HepG2 (cell line): ENCODE measurements around the gene HES3. TPM values are rescaled to one million over a fixed set of nuclear protein-coding genes. Genes with fewer than 3 reads are reported as not detected.

ENCODE experiments used
- HNF4A ChIP-seq: sonication (generic); formaldehyde crosslinking; IDR thresholded peaks from 2 replicates; pipeline ENCODE4 v1.4.0; 2020; ENCODE audit warnings: missing genetic modification reagents
- KDM2A ChIP-seq: sonication (generic); formaldehyde crosslinking; IDR thresholded peaks from 2 replicates; pipeline ENCODE4 v1.4.0; 2020; ENCODE audit warnings: low read depth, missing genetic modification reagents, borderline replicate concordance
- MAF1 ChIP-seq: sonication (generic); formaldehyde crosslinking; IDR thresholded peaks from 2 replicates; pipeline ENCODE4 v1.5.0; 2020; ENCODE audit warnings: missing genetic modification reagents, borderline replicate concordance
- SCMH1 ChIP-seq: sonication (generic); formaldehyde crosslinking; IDR thresholded peaks from 2 replicates; pipeline ENCODE4 v1.9.0; 2021; ENCODE audit warnings: missing genetic modification reagents, mild to moderate bottlenecking, borderline replicate concordance
- TMF1 ChIP-seq: sonication (generic); formaldehyde crosslinking; IDR thresholded peaks from 2 replicates; pipeline ENCODE4 v1.8.1; 2022; ENCODE audit warnings: low read depth, missing genetic modification reagents
- ZFY ChIP-seq: sonication (generic); formaldehyde crosslinking; IDR thresholded peaks from 2 replicates; pipeline ENCODE4 v1.4.0; 2020; ENCODE audit warnings: missing genetic modification reagents
- ZNF121 ChIP-seq: sonication (generic); formaldehyde crosslinking; IDR thresholded peaks from 2 replicates; pipeline ENCODE4 v1.5.0; 2020; ENCODE audit warnings: mild to moderate bottlenecking, missing genetic modification reagents
- ZNF235 ChIP-seq: sonication (generic); formaldehyde crosslinking; IDR thresholded peaks from 2 replicates; pipeline ENCODE4 v1.8.1; 2023; ENCODE audit warnings: mild to moderate bottlenecking, missing genetic modification reagents, borderline replicate concordance
- ZNF749 ChIP-seq: sonication (generic); formaldehyde crosslinking; IDR thresholded peaks from 2 replicates; pipeline ENCODE4 v1.8.0; 2022; ENCODE audit warnings: mild to moderate bottlenecking, missing genetic modification reagents, moderate library complexity, borderline replicate concordance
- ZNF777 ChIP-seq: sonication (generic); formaldehyde crosslinking; IDR thresholded peaks from 2 replicates; pipeline ENCODE4 v1.4.0; 2020; ENCODE audit warnings: missing genetic modification reagents
- polyA plus RNA-seq, 8 experiments: library from polyadenylated mRNA; depleted of rRNA in 3 of 8; stranded (reverse) in 7 of 8; unstranded in 1 of 8; fragments of >200 nt; fragmentation: Illumina TruSeq in 4 of 8; extraction: Trizol in 4 of 8; gene quantifications; 2 replicates each; pipeline versions ENCODE4 v1.2.1 to v1.2.3, GENCODE V29; 2011 to 2016; ENCODE audit warnings: low read depth in 4 of 8, missing spikeins in 1 of 8, mixed read lengths in 1 of 8; ENCODE audit not compliant: insufficient read depth in 1 of 8
- total RNA-seq, 5 experiments: library from RNA; depleted of rRNA; stranded (reverse); fragments of >200 nt; fragmentation: Illumina TruSeq; extraction: Trizol; gene quantifications; 2 replicates each; pipeline ENCODE4 v1.2.3, GENCODE V29; 2016; ENCODE audit warnings: low read depth in 1 of 5
- TF ChIP-seq, protein P1 (sequence below): sonication (generic); formaldehyde crosslinking; IDR thresholded peaks from 2 replicates; pipeline ENCODE4 v1.4.0; 2020; ENCODE audit warnings: missing genetic modification reagents, low read depth, mild to moderate bottlenecking, borderline replicate concordance
- TF ChIP-seq, protein P2 (sequence below): sonication (generic); formaldehyde crosslinking; conservative IDR thresholded peaks from 2 replicates; pipeline ENCODE4 v1.4.0; 2020; ENCODE audit warnings: missing genetic modification reagents
- TF ChIP-seq, protein P3 (sequence below): sonication (generic); formaldehyde crosslinking; IDR thresholded peaks from 2 replicates; pipeline ENCODE4 v1.8.1; 2022; ENCODE audit warnings: low read depth, mild to moderate bottlenecking, missing genetic modification reagents
- TF ChIP-seq, protein P4 (sequence below): sonication (generic); formaldehyde crosslinking; IDR thresholded peaks from 2 replicates; pipeline ENCODE4 v1.4.0; 2020; ENCODE audit warnings: missing genetic modification reagents
- TF ChIP-seq, protein P5 (sequence below): sonication (generic); formaldehyde crosslinking; IDR thresholded peaks from 2 replicates; pipeline ENCODE4 v1.8.1; 2023; ENCODE audit warnings: missing genetic modification reagents, inconsistent platforms, borderline replicate concordance

HES3 gene
- total and polyA plus RNA-seq, 2 of the 13 experiments (the other 11 are each of a cell fraction or from before 2014, with no cell fraction given) = not detected

DNA sequence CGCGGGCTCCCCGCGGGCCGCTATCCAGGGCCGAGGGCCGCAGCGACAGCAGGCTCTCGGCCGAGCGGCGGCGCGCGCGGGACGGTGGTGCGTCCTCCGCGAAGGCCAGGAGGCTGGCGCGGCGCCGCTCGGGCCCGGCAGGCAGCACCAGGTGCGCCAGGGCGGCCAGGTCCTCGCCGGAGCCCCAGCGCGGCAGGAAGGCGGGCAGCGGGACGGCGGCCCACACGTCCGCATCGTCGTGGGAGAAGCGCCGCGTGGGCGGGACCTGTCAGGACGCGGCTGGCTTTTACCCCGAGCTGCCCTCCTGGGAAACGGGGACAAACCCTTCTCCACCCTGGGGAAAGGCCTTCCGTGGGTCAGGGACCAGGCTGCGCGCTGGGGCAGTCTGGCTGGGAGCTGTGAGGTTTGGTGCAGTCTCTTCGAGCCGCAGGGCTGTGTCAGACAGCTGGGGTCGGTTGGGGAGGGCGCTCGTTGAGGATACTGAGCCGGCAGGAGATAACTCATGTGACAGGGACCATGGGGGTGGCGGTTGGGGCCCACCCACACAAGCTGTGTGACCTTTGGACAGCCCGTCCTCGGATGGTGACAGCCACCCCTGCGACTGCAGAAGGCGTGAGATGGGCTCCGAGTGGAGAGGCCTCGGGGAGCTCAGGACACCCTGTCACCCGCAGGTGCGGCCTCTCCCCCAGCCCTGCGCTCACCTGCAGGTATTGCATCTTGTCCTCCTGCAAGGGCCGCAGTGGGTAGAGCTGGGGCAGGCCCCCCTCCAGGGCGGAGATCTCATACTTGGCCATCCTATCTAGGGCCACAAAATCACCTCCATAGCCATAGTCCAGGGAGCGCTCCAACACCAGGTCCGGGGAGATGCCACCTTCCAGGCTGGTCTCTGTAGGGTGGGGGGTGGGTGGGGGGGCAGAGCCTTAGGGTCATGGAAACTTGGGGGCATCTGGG is 6.0 kb downstream of the HES3 start (continued):
- TF ChIP-seq, protein P1, sequence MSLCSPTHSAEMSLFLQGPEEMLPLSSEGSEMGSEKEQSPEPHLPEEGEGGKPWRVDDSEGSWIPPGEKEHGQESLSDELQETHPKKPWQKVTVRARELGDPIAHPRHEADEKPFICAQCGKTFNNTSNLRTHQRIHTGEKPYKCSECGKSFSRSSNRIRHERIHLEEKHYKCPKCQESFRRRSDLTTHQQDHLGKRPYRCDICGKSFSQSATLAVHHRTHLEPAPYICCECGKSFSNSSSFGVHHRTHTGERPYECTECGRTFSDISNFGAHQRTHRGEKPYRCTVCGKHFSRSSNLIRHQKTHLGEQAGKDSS (CRISPR knock-in tag) = no peak
- TF ChIP-seq ZNF777 (CRISPR knock-in tag) (0 out of 2 replicates have a peak, but pooled peaks have one; percentile 3), KDM2A (CRISPR knock-in tag) (peak; percentile 26; the same call in 1 of the 2 replicates), ZFY (CRISPR knock-in tag) (peak; percentile 29; the same call in 1 of the 2 replicates), TMF1 (CRISPR knock-in tag) (no peak), MAF1 (no peak), ZNF121 (CRISPR knock-in tag) (no peak), ZNF749 (no peak), ZNF235 (CRISPR knock-in tag) (no peak), HNF4A (0 out of 2 replicates have a peak, but pooled peaks have one; percentile 30), SCMH1 (CRISPR knock-in tag) (no peak)
- TF ChIP-seq, protein P2, sequence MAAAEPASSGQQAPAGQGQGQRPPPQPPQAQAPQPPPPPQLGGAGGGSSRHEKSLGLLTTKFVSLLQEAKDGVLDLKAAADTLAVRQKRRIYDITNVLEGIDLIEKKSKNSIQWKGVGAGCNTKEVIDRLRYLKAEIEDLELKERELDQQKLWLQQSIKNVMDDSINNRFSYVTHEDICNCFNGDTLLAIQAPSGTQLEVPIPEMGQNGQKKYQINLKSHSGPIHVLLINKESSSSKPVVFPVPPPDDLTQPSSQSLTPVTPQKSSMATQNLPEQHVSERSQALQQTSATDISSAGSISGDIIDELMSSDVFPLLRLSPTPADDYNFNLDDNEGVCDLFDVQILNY (CRISPR knock-in tag) = no peak
- TF ChIP-seq, protein P3, sequence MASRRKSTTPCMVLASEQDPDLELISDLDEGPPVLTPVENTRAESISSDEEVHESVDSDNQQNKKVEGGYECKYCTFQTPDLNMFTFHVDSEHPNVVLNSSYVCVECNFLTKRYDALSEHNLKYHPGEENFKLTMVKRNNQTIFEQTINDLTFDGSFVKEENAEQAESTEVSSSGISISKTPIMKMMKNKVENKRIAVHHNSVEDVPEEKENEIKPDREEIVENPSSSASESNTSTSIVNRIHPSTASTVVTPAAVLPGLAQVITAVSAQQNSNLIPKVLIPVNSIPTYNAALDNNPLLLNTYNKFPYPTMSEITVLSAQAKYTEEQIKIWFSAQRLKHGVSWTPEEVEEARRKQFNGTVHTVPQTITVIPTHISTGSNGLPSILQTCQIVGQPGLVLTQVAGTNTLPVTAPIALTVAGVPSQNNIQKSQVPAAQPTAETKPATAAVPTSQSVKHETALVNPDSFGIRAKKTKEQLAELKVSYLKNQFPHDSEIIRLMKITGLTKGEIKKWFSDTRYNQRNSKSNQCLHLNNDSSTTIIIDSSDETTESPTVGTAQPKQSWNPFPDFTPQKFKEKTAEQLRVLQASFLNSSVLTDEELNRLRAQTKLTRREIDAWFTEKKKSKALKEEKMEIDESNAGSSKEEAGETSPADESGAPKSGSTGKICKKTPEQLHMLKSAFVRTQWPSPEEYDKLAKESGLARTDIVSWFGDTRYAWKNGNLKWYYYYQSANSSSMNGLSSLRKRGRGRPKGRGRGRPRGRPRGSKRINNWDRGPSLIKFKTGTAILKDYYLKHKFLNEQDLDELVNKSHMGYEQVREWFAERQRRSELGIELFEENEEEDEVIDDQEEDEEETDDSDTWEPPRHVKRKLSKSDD (CRISPR knock-in tag) = no peak
- TF ChIP-seq, protein P4, sequence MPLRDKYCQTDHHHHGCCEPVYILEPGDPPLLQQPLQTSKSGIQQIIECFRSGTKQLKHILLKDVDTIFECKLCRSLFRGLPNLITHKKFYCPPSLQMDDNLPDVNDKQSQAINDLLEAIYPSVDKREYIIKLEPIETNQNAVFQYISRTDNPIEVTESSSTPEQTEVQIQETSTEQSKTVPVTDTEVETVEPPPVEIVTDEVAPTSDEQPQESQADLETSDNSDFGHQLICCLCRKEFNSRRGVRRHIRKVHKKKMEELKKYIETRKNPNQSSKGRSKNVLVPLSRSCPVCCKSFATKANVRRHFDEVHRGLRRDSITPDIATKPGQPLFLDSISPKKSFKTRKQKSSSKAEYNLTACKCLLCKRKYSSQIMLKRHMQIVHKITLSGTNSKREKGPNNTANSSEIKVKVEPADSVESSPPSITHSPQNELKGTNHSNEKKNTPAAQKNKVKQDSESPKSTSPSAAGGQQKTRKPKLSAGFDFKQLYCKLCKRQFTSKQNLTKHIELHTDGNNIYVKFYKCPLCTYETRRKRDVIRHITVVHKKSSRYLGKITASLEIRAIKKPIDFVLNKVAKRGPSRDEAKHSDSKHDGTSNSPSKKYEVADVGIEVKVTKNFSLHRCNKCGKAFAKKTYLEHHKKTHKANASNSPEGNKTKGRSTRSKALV (CRISPR knock-in tag) = peak; percentile 83
- TF ChIP-seq, protein P5, sequence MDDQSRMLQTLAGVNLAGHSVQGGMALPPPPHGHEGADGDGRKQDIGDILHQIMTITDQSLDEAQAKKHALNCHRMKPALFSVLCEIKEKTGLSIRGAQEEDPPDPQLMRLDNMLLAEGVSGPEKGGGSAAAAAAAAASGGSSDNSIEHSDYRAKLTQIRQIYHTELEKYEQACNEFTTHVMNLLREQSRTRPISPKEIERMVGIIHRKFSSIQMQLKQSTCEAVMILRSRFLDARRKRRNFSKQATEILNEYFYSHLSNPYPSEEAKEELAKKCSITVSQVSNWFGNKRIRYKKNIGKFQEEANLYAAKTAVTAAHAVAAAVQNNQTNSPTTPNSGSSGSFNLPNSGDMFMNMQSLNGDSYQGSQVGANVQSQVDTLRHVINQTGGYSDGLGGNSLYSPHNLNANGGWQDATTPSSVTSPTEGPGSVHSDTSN (CRISPR knock-in tag) = no peak
